ENCODE results near the gene PCGF1. TPM values are rescaled to one million over a fixed set of nuclear protein-coding genes. Genes with fewer than 3 reads are reported as not detected.

The PCGF1 gene
- total and polyA plus RNA-seq, 2 of the 13 experiments (the other 11 are each of a cell fraction or from before 2014, with no cell fraction given): 20.4 to 22.6 TPM

DNA sequence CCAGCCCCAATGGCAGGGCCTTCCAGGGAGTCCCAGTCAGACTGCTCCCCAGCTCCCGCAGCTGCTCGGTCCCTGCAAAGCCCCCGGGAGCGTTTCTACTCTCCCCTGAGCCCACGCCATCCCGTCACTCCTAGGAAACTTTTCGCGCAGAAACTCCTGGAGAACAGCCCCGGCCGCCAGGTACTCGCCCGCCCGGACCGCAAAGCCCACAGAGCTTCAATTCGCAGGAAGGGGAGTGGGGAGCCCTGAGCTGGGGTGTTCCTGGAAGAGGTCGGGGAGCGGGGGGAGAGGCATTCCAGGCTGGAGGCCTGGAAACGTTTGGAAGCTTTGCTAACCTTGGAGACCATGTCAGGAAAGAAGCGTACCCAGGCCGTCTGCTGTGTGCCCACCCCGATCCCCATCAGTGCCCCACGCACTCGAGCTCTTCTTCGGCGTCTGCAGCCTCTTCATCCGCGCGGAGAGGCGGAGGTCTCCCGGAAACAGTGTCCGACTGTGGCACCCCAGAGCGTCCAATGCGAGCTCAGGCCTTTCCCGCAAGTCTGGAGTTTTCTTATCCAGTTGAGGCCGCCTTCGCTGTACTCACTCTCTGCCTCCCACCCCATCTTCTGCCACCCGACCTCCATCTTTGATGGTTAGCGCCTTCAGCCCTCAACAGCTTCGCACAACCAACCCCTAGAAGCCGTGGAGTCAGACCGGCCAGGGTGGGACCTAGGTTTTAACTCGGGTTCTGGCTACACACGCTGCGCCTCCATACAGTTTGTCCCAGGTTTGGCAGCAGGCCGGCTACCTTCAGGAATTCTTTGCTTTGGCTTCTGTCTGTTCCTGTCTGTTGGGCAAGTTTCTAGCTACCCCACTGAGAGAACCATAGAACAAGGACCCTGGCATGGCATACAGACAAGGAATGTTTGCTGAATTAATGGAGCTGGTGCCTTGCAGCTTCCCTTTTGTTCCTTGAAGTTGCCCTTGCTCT lies 3.7 kb downstream of the PCGF1 start (continued):
- TF ChIP-seq CBFB (CRISPR knock-in tag; IDR thresholded peaks at IDR 0.05) (no peak), NONO (IDR thresholded peaks at IDR 0.05) (no peak), NONO (CRISPR knock-in tag; conservative IDR thresholded peaks at IDR 0.05) (no peak), SPEN (CRISPR knock-in tag; IDR thresholded peaks at IDR 0.05; ENCODE audit: low read depth) (no peak), NFKB2 (CRISPR knock-in tag; IDR thresholded peaks at IDR 0.05; ENCODE audit: borderline replicate concordance) (peak; percentile 59; the same call in 1 of the 2 replicates), ZFAT (CRISPR knock-in tag; conservative IDR thresholded peaks at IDR 0.05) (peak; percentile 27; the same call in 1 of the 2 replicates), ZNF7 (CRISPR knock-in tag; IDR thresholded peaks at IDR 0.05) (no peak), ZNF644 (CRISPR knock-in tag; IDR thresholded peaks at IDR 0.05; ENCODE audit: low read depth) (no peak), KLF16 (CRISPR knock-in tag; IDR thresholded peaks at IDR 0.05) (0 out of 4 replicates have a peak, but pooled peaks of 1 of the 2 experiments have one; percentile 10), ZNF777 (CRISPR knock-in tag; IDR thresholded peaks at IDR 0.05) (no peak), HNRNPK (IDR thresholded peaks at IDR 0.05; ENCODE audit: low read depth, low read length, poor library complexity, severe bottlenecking) (no peak), REL (CRISPR knock-in tag; conservative IDR thresholded peaks at IDR 0.05) (0 out of 2 replicates have a peak, but pooled peaks have one; percentile 13), ATF7 (IDR thresholded peaks at IDR 0.05) (no peak), ATF7 (CRISPR knock-in tag; IDR thresholded peaks at IDR 0.05) (no peak; the same call in 1 of the 2 replicates), SALL2 (CRISPR knock-in tag; IDR thresholded peaks at IDR 0.05) (no peak), ZNF761 (CRISPR knock-in tag; conservative IDR thresholded peaks at IDR 0.05) (no peak), TMF1 (CRISPR knock-in tag; IDR thresholded peaks at IDR 0.05; ENCODE audit: low read depth) (no peak), ZNF234 (CRISPR knock-in tag; conservative IDR thresholded peaks at IDR 0.05) (no peak), SOX6 (IDR thresholded peaks at IDR 0.05) (no peak), SOX6 (CRISPR knock-in tag; IDR thresholded peaks at IDR 0.05) (no peak), ZNF746 (CRISPR knock-in tag; IDR thresholded peaks at IDR 0.05) (no peak)
- TF ChIP-seq, protein P1, sequence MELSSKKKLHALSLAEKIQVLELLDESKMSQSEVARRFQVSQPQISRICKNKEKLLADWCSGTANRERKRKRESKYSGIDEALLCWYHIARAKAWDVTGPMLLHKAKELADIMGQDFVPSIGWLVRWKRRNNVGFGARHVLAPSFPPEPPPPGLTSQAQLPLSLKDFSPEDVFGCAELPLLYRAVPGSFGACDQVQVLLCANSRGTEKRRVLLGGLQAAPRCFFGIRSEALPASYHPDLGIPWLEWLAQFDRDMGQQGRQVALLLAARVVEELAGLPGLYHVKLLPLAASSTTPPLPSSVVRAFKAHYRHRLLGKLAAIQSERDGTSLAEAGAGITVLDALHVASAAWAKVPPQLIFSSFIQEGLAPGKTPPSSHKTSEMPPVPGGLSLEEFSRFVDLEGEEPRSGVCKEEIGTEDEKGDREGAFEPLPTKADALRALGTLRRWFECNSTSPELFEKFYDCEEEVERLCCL (CRISPR knock-in tag; IDR thresholded peaks at IDR 0.05; ENCODE audit: borderline replicate concordance): no peak
- TF ChIP-seq, protein P2, sequence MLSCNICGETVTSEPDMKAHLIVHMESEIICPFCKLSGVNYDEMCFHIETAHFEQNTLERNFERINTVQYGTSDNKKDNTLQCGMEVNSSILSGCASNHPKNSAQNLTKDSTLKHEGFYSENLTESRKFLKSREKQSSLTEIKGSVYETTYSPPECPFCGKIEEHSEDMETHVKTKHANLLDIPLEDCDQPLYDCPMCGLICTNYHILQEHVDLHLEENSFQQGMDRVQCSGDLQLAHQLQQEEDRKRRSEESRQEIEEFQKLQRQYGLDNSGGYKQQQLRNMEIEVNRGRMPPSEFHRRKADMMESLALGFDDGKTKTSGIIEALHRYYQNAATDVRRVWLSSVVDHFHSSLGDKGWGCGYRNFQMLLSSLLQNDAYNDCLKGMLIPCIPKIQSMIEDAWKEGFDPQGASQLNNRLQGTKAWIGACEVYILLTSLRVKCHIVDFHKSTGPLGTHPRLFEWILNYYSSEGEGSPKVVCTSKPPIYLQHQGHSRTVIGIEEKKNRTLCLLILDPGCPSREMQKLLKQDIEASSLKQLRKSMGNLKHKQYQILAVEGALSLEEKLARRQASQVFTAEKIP (CRISPR knock-in tag; IDR thresholded peaks at IDR 0.05; ENCODE audit: borderline replicate concordance): no peak
- TF ChIP-seq, protein P3, sequence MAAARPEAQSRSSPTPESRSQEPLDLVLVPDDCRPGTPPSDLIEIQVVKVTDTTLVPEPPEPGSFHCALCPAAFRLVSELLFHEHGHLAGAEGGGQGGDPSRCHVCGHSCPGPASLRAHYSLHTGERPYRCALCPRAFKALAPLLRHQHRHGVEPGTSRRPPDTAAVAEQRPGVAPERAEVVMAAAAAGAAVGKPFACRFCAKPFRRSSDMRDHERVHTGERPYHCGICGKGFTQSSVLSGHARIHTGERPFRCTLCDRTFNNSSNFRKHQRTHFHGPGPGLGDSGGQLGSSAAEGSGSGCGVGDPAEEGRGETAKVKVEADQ (CRISPR knock-in tag; IDR thresholded peaks at IDR 0.05; ENCODE audit: borderline replicate concordance): peak; percentile 15
- TF ChIP-seq, protein P4, sequence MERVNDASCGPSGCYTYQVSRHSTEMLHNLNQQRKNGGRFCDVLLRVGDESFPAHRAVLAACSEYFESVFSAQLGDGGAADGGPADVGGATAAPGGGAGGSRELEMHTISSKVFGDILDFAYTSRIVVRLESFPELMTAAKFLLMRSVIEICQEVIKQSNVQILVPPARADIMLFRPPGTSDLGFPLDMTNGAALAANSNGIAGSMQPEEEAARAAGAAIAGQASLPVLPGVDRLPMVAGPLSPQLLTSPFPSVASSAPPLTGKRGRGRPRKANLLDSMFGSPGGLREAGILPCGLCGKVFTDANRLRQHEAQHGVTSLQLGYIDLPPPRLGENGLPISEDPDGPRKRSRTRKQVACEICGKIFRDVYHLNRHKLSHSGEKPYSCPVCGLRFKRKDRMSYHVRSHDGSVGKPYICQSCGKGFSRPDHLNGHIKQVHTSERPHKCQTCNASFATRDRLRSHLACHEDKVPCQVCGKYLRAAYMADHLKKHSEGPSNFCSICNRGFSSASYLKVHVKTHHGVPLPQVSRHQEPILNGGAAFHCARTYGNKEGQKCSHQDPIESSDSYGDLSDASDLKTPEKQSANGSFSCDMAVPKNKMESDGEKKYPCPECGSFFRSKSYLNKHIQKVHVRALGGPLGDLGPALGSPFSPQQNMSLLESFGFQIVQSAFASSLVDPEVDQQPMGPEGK (CRISPR knock-in tag; IDR thresholded peaks at IDR 0.05): 0 out of 2 replicates have a peak, but pooled peaks have one; percentile 17
